HepG2 (cell line): ENCODE measurements around the gene NDUFV1. TPM values are rescaled to one million over a fixed set of nuclear protein-coding genes. Genes with fewer than 3 reads are reported as not detected.

Experiments used
- DMAP1 ChIP-seq: IDR thresholded peaks from 2 replicates; pipeline ENCODE4 v1.6.1; 2016
- GABPA ChIP-seq, 2 experiments: IDR thresholded peaks; 2 replicates each; pipeline ENCODE4 v1.6.1; 2011 to 2016; ENCODE audit warnings: low read depth in 2 of 2, low read length in 1 of 2, missing biosample characterization in 1 of 2, missing genetic modification characterization in 1 of 2
- KLF11 ChIP-seq: IDR thresholded peaks from 2 replicates; pipeline ENCODE4 v1.6.1; 2016; ENCODE audit warnings: missing compliant biosample characterization
- ZNF737 ChIP-seq: sonication (generic); formaldehyde crosslinking; IDR thresholded peaks from 2 replicates; pipeline ENCODE4 v1.5.0; 2020; ENCODE audit warnings: missing genetic modification reagents, mild to moderate bottlenecking, borderline replicate concordance
- ZZZ3 ChIP-seq: sonication (generic); formaldehyde crosslinking; IDR thresholded peaks from 2 replicates; pipeline ENCODE4 v1.4.0; 2020; ENCODE audit warnings: missing genetic modification reagents, mild to moderate bottlenecking, borderline replicate concordance
- polyA plus RNA-seq, 8 experiments: library from polyadenylated mRNA; depleted of rRNA in 3 of 8; stranded (reverse) in 7 of 8; unstranded in 1 of 8; fragments of >200 nt; fragmentation: Illumina TruSeq in 4 of 8; extraction: Trizol in 4 of 8; gene quantifications; 2 replicates each; pipeline versions ENCODE4 v1.2.1 to v1.2.3, GENCODE V29; 2011 to 2016; ENCODE audit warnings: low read depth in 4 of 8, missing spikeins in 1 of 8, mixed read lengths in 1 of 8; ENCODE audit not compliant: insufficient read depth in 1 of 8
- total RNA-seq, 5 experiments: library from RNA; depleted of rRNA; stranded (reverse); fragments of >200 nt; fragmentation: Illumina TruSeq; extraction: Trizol; gene quantifications; 2 replicates each; pipeline ENCODE4 v1.2.3, GENCODE V29; 2016; ENCODE audit warnings: low read depth in 1 of 5
- TF ChIP-seq, protein P1 (sequence below), 2 experiments: fragments of 450-650 bp in 1 of 2; sonication (generic) in 1 of 2; formaldehyde crosslinking in 1 of 2; IDR thresholded peaks; 2 replicates each; pipeline versions ENCODE4 v1.6.1 to v1.8.0; 2016 to 2022; ENCODE audit warnings: antibody characterized with exemption in 1 of 2, mild to moderate bottlenecking in 1 of 2, missing genetic modification reagents in 1 of 2
- TF ChIP-seq, protein P2 (sequence below): sonication (generic); formaldehyde crosslinking; IDR thresholded peaks from 2 replicates; pipeline ENCODE4 v1.4.0; 2020; ENCODE audit warnings: missing genetic modification reagents
- TF ChIP-seq, protein P3 (sequence below): sonication (generic); formaldehyde crosslinking; IDR thresholded peaks from 2 replicates; pipeline ENCODE4 v1.5.0; 2020; ENCODE audit warnings: missing genetic modification reagents
- TF ChIP-seq, protein P4 (sequence below), 2 experiments: fragments of 450-650 bp in 1 of 2; sonication (generic) in 1 of 2; formaldehyde crosslinking; IDR thresholded peaks; 2 replicates each; pipeline versions ENCODE4 v1.5.0 to v1.8.0; 2020 to 2022; ENCODE audit warnings: mild to moderate bottlenecking in 1 of 2, missing genetic modification reagents in 1 of 2
- TF ChIP-seq, protein P5 (sequence below): sonication (generic); formaldehyde crosslinking; IDR thresholded peaks from 2 replicates; pipeline ENCODE4 v1.5.0; 2020; ENCODE audit warnings: mild to moderate bottlenecking, missing genetic modification reagents, borderline replicate concordance

NDUFV1 gene
- total and polyA plus RNA-seq, 2 of the 13 experiments (the other 11 are each of a cell fraction or from before 2014, with no cell fraction given) = 88.9 to 137 TPM

DNA sequence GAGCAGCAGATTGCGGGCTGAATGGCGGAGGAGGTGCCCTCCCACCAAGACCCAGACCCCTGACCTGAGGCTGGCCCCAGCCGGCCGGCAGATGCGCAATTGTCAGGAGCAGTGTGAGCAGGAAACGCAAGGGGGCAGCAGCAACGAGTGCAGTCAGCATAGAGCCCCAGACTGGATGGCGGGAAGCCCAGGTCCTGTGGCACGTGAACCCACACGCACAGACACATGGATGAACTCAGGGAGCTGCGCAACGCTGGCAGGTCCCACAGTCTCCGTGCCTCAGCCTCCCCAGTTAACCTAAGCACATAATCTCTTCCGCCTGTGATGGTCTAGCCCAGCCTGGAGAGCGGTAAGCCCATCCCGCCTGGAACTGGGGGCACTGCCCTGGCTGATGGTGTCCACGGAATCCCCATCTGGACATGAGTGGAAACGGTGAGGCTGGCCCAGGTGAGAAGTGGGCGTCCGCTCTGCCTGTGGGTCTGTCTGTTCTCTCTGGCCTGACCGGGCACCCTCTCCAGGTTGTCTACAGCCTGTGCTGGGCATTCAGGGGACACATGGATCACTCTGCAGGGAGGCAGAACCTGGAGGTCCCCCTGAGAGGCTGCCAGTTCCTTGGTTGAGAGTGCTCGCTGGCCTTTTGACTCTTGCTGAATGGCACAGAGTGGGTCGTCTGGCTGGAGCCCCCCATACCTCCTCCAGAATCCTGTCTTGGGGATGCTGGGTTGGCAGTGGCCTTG lies 33.5 kb downstream of the NDUFV1 start (continued):
- TF ChIP-seq, protein P1, sequence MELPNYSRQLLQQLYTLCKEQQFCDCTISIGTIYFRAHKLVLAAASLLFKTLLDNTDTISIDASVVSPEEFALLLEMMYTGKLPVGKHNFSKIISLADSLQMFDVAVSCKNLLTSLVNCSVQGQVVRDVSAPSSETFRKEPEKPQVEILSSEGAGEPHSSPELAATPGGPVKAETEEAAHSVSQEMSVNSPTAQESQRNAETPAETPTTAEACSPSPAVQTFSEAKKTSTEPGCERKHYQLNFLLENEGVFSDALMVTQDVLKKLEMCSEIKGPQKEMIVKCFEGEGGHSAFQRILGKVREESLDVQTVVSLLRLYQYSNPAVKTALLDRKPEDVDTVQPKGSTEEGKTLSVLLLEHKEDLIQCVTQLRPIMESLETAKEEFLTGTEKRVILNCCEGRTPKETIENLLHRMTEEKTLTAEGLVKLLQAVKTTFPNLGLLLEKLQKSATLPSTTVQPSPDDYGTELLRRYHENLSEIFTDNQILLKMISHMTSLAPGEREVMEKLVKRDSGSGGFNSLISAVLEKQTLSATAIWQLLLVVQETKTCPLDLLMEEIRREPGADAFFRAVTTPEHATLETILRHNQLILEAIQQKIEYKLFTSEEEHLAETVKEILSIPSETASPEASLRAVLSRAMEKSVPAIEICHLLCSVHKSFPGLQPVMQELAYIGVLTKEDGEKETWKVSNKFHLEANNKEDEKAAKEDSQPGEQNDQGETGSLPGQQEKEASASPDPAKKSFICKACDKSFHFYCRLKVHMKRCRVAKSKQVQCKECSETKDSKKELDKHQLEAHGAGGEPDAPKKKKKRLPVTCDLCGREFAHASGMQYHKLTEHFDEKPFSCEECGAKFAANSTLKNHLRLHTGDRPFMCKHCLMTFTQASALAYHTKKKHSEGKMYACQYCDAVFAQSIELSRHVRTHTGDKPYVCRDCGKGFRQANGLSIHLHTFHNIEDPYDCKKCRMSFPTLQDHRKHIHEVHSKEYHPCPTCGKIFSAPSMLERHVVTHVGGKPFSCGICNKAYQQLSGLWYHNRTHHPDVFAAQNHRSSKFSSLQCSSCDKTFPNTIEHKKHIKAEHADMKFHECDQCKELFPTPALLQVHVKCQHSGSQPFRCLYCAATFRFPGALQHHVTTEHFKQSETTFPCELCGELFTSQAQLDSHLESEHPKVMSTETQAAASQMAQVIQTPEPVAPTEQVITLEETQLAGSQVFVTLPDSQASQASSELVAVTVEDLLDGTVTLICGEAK (IDR thresholded peaks at IDR 0.05) = no peak
- TF ChIP-seq, protein P1 (CRISPR knock-in tag; IDR thresholded peaks at IDR 0.05) = peak; percentile 65; the same call in 1 of the 2 replicates
- no peak for TF ChIP-seq DMAP1 (CRISPR knock-in tag)
- no peak for TF ChIP-seq GABPA (IDR thresholded peaks at IDR 0.05; ENCODE audit: low read depth, low read length)
- TF ChIP-seq GABPA (CRISPR knock-in tag; IDR thresholded peaks at IDR 0.05; ENCODE audit: low read depth) = no peak
- TF ChIP-seq, protein P2, sequence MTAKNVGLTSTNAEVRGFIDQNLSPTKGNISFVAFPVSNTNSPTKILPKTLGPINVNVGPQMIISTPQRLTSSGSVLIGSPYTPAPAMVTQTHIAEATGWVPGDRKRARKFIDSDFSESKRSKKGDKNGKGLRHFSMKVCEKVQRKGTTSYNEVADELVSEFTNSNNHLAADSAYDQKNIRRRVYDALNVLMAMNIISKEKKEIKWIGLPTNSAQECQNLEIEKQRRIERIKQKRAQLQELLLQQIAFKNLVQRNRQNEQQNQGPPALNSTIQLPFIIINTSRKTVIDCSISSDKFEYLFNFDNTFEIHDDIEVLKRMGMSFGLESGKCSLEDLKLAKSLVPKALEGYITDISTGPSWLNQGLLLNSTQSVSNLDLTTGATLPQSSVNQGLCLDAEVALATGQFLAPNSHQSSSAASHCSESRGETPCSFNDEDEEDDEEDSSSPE (CRISPR knock-in tag) = peak; percentile 92
- TF ChIP-seq, protein P3, sequence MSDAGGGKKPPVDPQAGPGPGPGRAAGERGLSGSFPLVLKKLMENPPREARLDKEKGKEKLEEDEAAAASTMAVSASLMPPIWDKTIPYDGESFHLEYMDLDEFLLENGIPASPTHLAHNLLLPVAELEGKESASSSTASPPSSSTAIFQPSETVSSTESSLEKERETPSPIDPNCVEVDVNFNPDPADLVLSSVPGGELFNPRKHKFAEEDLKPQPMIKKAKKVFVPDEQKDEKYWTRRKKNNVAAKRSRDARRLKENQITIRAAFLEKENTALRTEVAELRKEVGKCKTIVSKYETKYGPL = no peak
- TF ChIP-seq, protein P4, sequence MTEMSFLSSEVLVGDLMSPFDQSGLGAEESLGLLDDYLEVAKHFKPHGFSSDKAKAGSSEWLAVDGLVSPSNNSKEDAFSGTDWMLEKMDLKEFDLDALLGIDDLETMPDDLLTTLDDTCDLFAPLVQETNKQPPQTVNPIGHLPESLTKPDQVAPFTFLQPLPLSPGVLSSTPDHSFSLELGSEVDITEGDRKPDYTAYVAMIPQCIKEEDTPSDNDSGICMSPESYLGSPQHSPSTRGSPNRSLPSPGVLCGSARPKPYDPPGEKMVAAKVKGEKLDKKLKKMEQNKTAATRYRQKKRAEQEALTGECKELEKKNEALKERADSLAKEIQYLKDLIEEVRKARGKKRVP (CRISPR knock-in tag; IDR thresholded peaks at IDR 0.05) = no peak
- no peak for TF ChIP-seq ZZZ3 (CRISPR knock-in tag)
- TF ChIP-seq, protein P5, sequence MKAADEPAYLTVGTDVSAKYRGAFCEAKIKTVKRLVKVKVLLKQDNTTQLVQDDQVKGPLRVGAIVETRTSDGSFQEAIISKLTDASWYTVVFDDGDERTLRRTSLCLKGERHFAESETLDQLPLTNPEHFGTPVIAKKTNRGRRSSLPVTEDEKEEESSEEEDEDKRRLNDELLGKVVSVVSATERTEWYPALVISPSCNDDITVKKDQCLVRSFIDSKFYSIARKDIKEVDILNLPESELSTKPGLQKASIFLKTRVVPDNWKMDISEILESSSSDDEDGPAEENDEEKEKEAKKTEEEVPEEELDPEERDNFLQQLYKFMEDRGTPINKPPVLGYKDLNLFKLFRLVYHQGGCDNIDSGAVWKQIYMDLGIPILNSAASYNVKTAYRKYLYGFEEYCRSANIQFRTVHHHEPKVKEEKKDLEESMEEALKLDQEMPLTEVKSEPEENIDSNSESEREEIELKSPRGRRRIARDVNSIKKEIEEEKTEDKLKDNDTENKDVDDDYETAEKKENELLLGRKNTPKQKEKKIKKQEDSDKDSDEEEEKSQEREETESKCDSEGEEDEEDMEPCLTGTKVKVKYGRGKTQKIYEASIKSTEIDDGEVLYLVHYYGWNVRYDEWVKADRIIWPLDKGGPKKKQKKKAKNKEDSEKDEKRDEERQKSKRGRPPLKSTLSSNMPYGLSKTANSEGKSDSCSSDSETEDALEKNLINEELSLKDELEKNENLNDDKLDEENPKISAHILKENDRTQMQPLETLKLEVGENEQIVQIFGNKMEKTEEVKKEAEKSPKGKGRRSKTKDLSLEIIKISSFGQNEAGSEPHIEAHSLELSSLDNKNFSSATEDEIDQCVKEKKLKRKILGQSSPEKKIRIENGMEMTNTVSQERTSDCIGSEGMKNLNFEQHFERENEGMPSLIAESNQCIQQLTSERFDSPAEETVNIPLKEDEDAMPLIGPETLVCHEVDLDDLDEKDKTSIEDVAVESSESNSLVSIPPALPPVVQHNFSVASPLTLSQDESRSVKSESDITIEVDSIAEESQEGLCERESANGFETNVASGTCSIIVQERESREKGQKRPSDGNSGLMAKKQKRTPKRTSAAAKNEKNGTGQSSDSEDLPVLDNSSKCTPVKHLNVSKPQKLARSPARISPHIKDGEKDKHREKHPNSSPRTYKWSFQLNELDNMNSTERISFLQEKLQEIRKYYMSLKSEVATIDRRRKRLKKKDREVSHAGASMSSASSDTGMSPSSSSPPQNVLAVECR = peak; percentile 39; the same call in 1 of the 2 replicates
- 0 out of 2 replicates have a peak, but pooled peaks have one; percentile 60 for TF ChIP-seq ZNF737 (CRISPR knock-in tag)
- peak; percentile 27; the same call in 1 of the 2 replicates for TF ChIP-seq KLF11 (CRISPR knock-in tag)
